ENCODE measurements around the gene GSTA3. TPM values are rescaled to one million over a fixed set of nuclear protein-coding genes. Genes with fewer than 3 reads are reported as not detected.
A peak's percentile ranks its signal among the peaks of the same experiment; 100 is the strongest.
"Not testable (repeated sequence)": the region's sequence is repeated elsewhere in the genome, so short reads cannot be mapped to it uniquely, and the experiment has no call there.

GSTA3 gene
- total RNA-seq, 1 experiment from 2014 or later = not detected

- H3K4me1 ChIP-seq; DNase-seq; H3K27ac ChIP-seq; H3K27me3 ChIP-seq; H3K4me3 ChIP-seq; H3K9me3 ChIP-seq (replicated peaks); H3K36me3 ChIP-seq: not testable (repeated sequence)
Measured at GRCh38 chr6:52923689-52924088, 14.2 kb upstream of the GSTA3 start.

- H3K36me3 ChIP-seq = no peaks in the 10 kb centered on the region
- no peak overlapping the region for H3K27ac ChIP-seq
- no peak overlapping the region for H3K4me3 ChIP-seq
- no peaks in the 10 kb centered on the region for H3K4me1 ChIP-seq
- no peak for DNase-seq
- no peaks in the 10 kb centered on the region for H3K27me3 ChIP-seq
- no peaks in the 10 kb centered on the region for H3K9me3 ChIP-seq (replicated peaks)
Measured at GRCh38 chr6:52922161-52922560, 12.7 kb upstream of the GSTA3 start.

GRCh38 chr6:52921743-52922142 is 12.2 kb upstream of the GSTA3 start:
- Histone ChIP-seq H3K27me3 (no peaks in the 10 kb centered on the region), H3K4me3 (no peak overlapping the region), H3K9me3 (replicated peaks) (no peaks in the 10 kb centered on the region), H3K27ac (no peak overlapping the region), H3K36me3 (no peaks in the 10 kb centered on the region), H3K4me1 (no peaks in the 10 kb centered on the region)
- no peak for DNase-seq

- H3K4me3 ChIP-seq; H3K4me1 ChIP-seq; H3K27me3 ChIP-seq; H3K9me3 ChIP-seq (replicated peaks); H3K36me3 ChIP-seq; H3K27ac ChIP-seq; DNase-seq: not testable (repeated sequence)
Measured at GRCh38 chr6:52919511-52919910, 10.0 kb upstream of the GSTA3 start.

GRCh38 chr6:52918771-52919170 is 9.3 kb upstream of the GSTA3 start:
- not testable (repeated sequence) for H3K9me3 ChIP-seq (replicated peaks); DNase-seq; H3K27me3 ChIP-seq; H3K4me3 ChIP-seq; H3K4me1 ChIP-seq; H3K36me3 ChIP-seq; H3K27ac ChIP-seq

GRCh38 chr6:52918027-52918686 is 8.7 kb upstream of the GSTA3 start:
- not testable (repeated sequence) for H3K27me3 ChIP-seq; H3K36me3 ChIP-seq; H3K9me3 ChIP-seq (replicated peaks); H3K4me1 ChIP-seq; H3K4me3 ChIP-seq; H3K27ac ChIP-seq
- peak; percentile 13 to 38 for DNase-seq

- Histone ChIP-seq H3K27me3 (no peaks in the 10 kb centered on the region), H3K36me3 (no peaks in the 10 kb centered on the region), H3K4me1 (no peaks in the 10 kb centered on the region), H3K27ac (no peak overlapping the region), H3K9me3 (replicated peaks) (no peaks in the 10 kb centered on the region), H3K4me3 (no peak overlapping the region)
- no peak for DNase-seq
Measured at GRCh38 chr6:52914516-52914915, 5.0 kb upstream of the GSTA3 start.

- Histone ChIP-seq H3K9me3 (replicated peaks) (no peaks in the 10 kb centered on the region), H3K4me1 (no peaks in the 10 kb centered on the region), H3K4me3 (no peak overlapping the region), H3K27ac (no peak overlapping the region), H3K27me3 (no peaks in the 10 kb centered on the region), H3K36me3 (no peaks in the 10 kb centered on the region)
- no peak for DNase-seq
Measured at GRCh38 chr6:52910091-52910490, 593 bp upstream of the GSTA3 start.

- no peak overlapping the region for H3K27ac ChIP-seq
- H3K27me3 ChIP-seq = no peaks in the 10 kb centered on the region
- DNase-seq = no peak
- no peaks in the 10 kb centered on the region for H3K36me3 ChIP-seq
- no peak overlapping the region for H3K4me3 ChIP-seq
- no peaks in the 10 kb centered on the region for H3K4me1 ChIP-seq
- H3K9me3 ChIP-seq (replicated peaks) = no peaks in the 10 kb centered on the region
Measured at GRCh38 chr6:52909131-52909530, 367 bp downstream of the GSTA3 start.

- no peak overlapping the region for H3K4me3 ChIP-seq
- no peak overlapping the region for H3K27ac ChIP-seq
- H3K36me3 ChIP-seq = no peaks in the 10 kb centered on the region
- no peaks in the 10 kb centered on the region for H3K9me3 ChIP-seq (replicated peaks)
- no peaks in the 10 kb centered on the region for H3K27me3 ChIP-seq
- no peak for DNase-seq
- H3K4me1 ChIP-seq = no peaks in the 10 kb centered on the region
Measured at GRCh38 chr6:52908526-52908925, 972 bp downstream of the GSTA3 start.

- no peaks in the 10 kb centered on the region for H3K9me3 ChIP-seq (replicated peaks)
- no peaks in the 10 kb centered on the region for H3K36me3 ChIP-seq
- H3K4me3 ChIP-seq = no peak overlapping the region
- no peaks in the 10 kb centered on the region for H3K4me1 ChIP-seq
- H3K27me3 ChIP-seq = no peaks in the 10 kb centered on the region
- no peak overlapping the region for H3K27ac ChIP-seq
- DNase-seq = peak in 1 of 2 experiments; percentile 10
Measured at GRCh38 chr6:52904562-52905279, 4.8 kb downstream of the GSTA3 start.

GRCh38 chr6:52900536-52900935 is 9.0 kb downstream of the GSTA3 start:
- no peak for DNase-seq
- Histone ChIP-seq H3K4me1 (no peaks in the 10 kb centered on the region), H3K27ac (no peak overlapping the region), H3K4me3 (no peak overlapping the region), H3K27me3 (no peaks in the 10 kb centered on the region), H3K36me3 (no peaks in the 10 kb centered on the region), H3K9me3 (replicated peaks) (no peaks in the 10 kb centered on the region)

GRCh38 chr6:52895790-52896189 is 13.7 kb downstream of the GSTA3 start:
- not testable (repeated sequence) for H3K4me3 ChIP-seq; H3K27me3 ChIP-seq; H3K4me1 ChIP-seq; DNase-seq; H3K9me3 ChIP-seq (replicated peaks); H3K36me3 ChIP-seq; H3K27ac ChIP-seq

GRCh38 chr6:52894285-52894684 is 15.2 kb downstream of the GSTA3 start:
- Histone ChIP-seq H3K27ac (no peak overlapping the region), H3K36me3 (no peaks in the 10 kb centered on the region), H3K4me1 (no peaks in the 10 kb centered on the region), H3K4me3 (no peak overlapping the region), H3K27me3 (no peaks in the 10 kb centered on the region), H3K9me3 (replicated peaks) (no peaks in the 10 kb centered on the region)
- no peak for DNase-seq

GRCh38 chr6:52893803-52894202 is 15.7 kb downstream of the GSTA3 start:
- Histone ChIP-seq H3K27me3 (no peaks in the 10 kb centered on the region), H3K4me1 (no peaks in the 10 kb centered on the region), H3K36me3 (no peaks in the 10 kb centered on the region), H3K9me3 (replicated peaks) (no peaks in the 10 kb centered on the region), H3K27ac (no peak overlapping the region), H3K4me3 (no peak overlapping the region)
- no peak for DNase-seq

- DNase-seq = no peak
- Histone ChIP-seq H3K9me3 (replicated peaks) (no peaks in the 10 kb centered on the region), H3K27me3 (no peaks in the 10 kb centered on the region), H3K4me3 (no peak overlapping the region), H3K4me1 (no peaks in the 10 kb centered on the region), H3K36me3 (no peaks in the 10 kb centered on the region), H3K27ac (no peak overlapping the region)
Measured at GRCh38 chr6:52893221-52893620, 16.3 kb downstream of the GSTA3 start.

Data from SJCRH30 (cell line).